CD1c-positive myeloid dendritic cell (primary cell): ENCODE results near the gene CLDN34.

Experiments
- DNase-seq: peaks from one replicate; pipeline ENCODE4 v3.0.0-alpha.2; 2016; ENCODE audit errors: extremely low spot score

The CLDN34 gene

GRCh38 chrX:9966775-9967408 is at the start of gene CLDN34:
Gene CLDN34, plus strand, starts transcription at chrX:9967358. Its CDS starts 0 bp downstream, at chrX:9967358.
- no peak for DNase-seq

- no peak for DNase-seq
These were observed 49.3 kb upstream of the CLDN34 start for GRCh38 chrX:9917861-9918260.

- no peak for DNase-seq
These were observed 47.5 kb upstream of the CLDN34 start for GRCh38 chrX:9919632-9920172.

GRCh38 chrX:9921407-9921806 is 45.8 kb upstream of the CLDN34 start:
- DNase-seq, result no peak

GRCh38 chrX:9923357-9923756 is 43.8 kb upstream of the CLDN34 start:
- DNase-seq, result no peak

GRCh38 chrX:9926002-9926401 is 41.2 kb upstream of the CLDN34 start:
- DNase-seq, result no peak

- no peak for DNase-seq
These were observed 39.3 kb upstream of the CLDN34 start for GRCh38 chrX:9927698-9928482.

GRCh38 chrX:9935436-9935835 is 31.7 kb upstream of the CLDN34 start:
- no peak for DNase-seq

GRCh38 chrX:9937761-9938160 is 29.4 kb upstream of the CLDN34 start:
- no peak for DNase-seq

- DNase-seq, result no peak
These were observed 28.6 kb upstream of the CLDN34 start for GRCh38 chrX:9938516-9938915.

GRCh38 chrX:9940421-9940820 is 26.7 kb upstream of the CLDN34 start:
- DNase-seq, result no peak

GRCh38 chrX:9942086-9942485 is 25.1 kb upstream of the CLDN34 start:
- DNase-seq, result peak; percentile 14

- DNase-seq, result no peak
These were observed 23.7 kb upstream of the CLDN34 start for GRCh38 chrX:9943420-9943819.

GRCh38 chrX:9947131-9947794 is 19.9 kb upstream of the CLDN34 start:
- no peak for DNase-seq

GRCh38 chrX:9948406-9948805 is 18.8 kb upstream of the CLDN34 start:
- no peak for DNase-seq

GRCh38 chrX:9952300-9952699 is 14.9 kb upstream of the CLDN34 start:
- no peak for DNase-seq

GRCh38 chrX:9953396-9953795 is 13.8 kb upstream of the CLDN34 start:
- no peak for DNase-seq

GRCh38 chrX:9955506-9955905 is 11.7 kb upstream of the CLDN34 start:
- DNase-seq, result no peak

- DNase-seq, result no peak
These were observed 9.4 kb upstream of the CLDN34 start for GRCh38 chrX:9957743-9958142.

GRCh38 chrX:9958183-9958582 is 9.0 kb upstream of the CLDN34 start:
- no peak for DNase-seq

GRCh38 chrX:9961750-9962149 is 5.4 kb upstream of the CLDN34 start:
- DNase-seq, result no peak

- DNase-seq, result no peak
These were observed 10.5 kb downstream of the CLDN34 start for GRCh38 chrX:9977635-9978034.

- DNase-seq, result no peak
These were observed 13.2 kb downstream of the CLDN34 start for GRCh38 chrX:9980401-9980800.
